ENCODE measurements around the gene EGFL7. TPM values are rescaled to one million over a fixed set of nuclear protein-coding genes. Genes with fewer than 3 reads are reported as not detected.
A peak's percentile ranks its signal among the peaks of the same experiment; 100 is the strongest.

The EGFL7 gene
- total and polyA plus RNA-seq, 7 donors: 34.7 to 73.4 (median 48.6) TPM

- intact Hi-C loops (cut with DNase I): loop anchor here in 1 of 2 donors (5.0 kb wide), 1 partner anchor 77 kb away; no protein-coding TSS in a partner anchor
- WGBS, 3 donors: 67 to 75% (median 74%) methylated on average over 24 to 27 of the region's 27 CpGs
- no peaks in the 10 kb centered on the region for H3K9me3 ChIP-seq
- no peaks in the 10 kb centered on the region for H3K4me1 ChIP-seq
- TF ChIP-seq CTCF (IDR thresholded peaks at IDR 0.05): no peak
- H3K4me3 ChIP-seq: no peak overlapping the region
- H3K36me3 ChIP-seq (ENCODE audit: insufficient read depth in 1 of 2, low read depth in 1 of 2): no peaks in the 10 kb centered on the region
- DNase-seq (no peak), ATAC-seq (no peak)
- no peaks in the 10 kb centered on the region for H3K27me3 ChIP-seq (ENCODE audit: insufficient read depth in 3 of 3, low read length in 2 of 3)
- no peak overlapping the region for H3K27ac ChIP-seq
Observed at GRCh38 chr9:136618580-136619547, 43.9 kb upstream of the EGFL7 start.

DNA sequence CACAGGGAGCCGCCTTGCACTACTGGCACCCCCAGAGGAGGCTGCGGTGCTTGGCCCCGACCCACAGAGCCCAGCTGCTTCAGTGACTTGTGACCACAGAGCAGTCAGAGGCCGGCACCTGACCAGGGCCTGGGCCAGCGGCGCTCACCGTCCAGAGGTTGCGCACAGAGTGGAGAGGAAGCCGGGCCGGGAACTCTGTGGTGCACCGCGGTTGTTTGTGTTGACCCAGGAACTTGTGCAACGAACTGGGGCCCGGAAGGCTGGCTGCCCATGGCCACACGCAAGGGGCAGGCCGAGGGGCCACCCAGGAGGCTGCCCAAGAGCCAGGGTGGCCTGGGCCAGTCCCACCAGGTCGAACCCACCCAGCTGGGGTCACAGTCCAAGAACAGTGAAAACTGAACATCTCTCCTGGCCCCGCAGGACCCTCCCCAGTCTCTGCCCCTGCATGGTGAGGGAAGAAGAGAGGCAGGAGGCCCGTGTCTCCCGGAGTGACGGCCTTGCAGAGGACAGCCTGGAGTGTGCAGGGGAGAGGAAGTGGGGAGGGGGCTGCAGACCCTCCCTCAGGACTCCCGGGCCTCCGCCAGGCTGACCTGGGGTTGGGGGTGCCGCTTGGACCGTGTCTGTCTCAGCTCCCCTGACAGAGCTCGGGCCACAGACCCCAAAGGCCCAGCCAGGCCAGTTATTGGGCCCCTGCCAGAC, 42.8 kb upstream of the EGFL7 start:
- intact Hi-C loops (cut with DNase I): loop anchor here in 1 of 2 donors (5.0 kb wide), 1 partner anchor 78 kb away; no protein-coding TSS in a partner anchor

GRCh38 chr9:136620441-136621018, 42.2 kb upstream of the EGFL7 start:
- 94 to 97% (median 94%) methylated on average over 21 to 29 of the region's 29 CpGs for WGBS, 3 donors
- DNase-seq: no peak
- H3K9me3 ChIP-seq: no peaks in the 10 kb centered on the region
- H3K4me3 ChIP-seq: no peak overlapping the region
- no peaks in the 10 kb centered on the region for H3K36me3 ChIP-seq (ENCODE audit: insufficient read depth in 1 of 2, low read depth in 1 of 2)
- no peak overlapping the region for H3K27ac ChIP-seq
- no peak for TF ChIP-seq CTCF (IDR thresholded peaks at IDR 0.05)
- H3K27me3 ChIP-seq (ENCODE audit: insufficient read depth in 3 of 3, low read length in 2 of 3): no peaks in the 10 kb centered on the region
- intact Hi-C loops (cut with DNase I): no loop called here
- peaks cover 14% of the 10 kb centered on the region for H3K4me1 ChIP-seq
- ATAC-seq: no peak

More for the DNA sequence above, 42.8 kb upstream of the EGFL7 start:
- DNase-seq: peak; percentile 53 to 78
- no peak for TF ChIP-seq CTCF (IDR thresholded peaks at IDR 0.05)
- WGBS, 3 donors: 67 to 81% (median 68%) methylated on average over 26 of the region's 26 CpGs
- no peak overlapping the region for H3K4me3 ChIP-seq
- no peaks in the 10 kb centered on the region for H3K36me3 ChIP-seq (ENCODE audit: insufficient read depth in 1 of 2, low read depth in 1 of 2)
- H3K27ac ChIP-seq: no peak overlapping the region
- H3K27me3 ChIP-seq (ENCODE audit: insufficient read depth in 3 of 3, low read length in 2 of 3): no peaks in the 10 kb centered on the region
- peaks cover 8% of the 10 kb centered on the region for H3K4me1 ChIP-seq
- peak in 3 of 4 donors; percentile 13 to 41 (median 20) for ATAC-seq
- no peaks in the 10 kb centered on the region for H3K9me3 ChIP-seq

- Histone ChIP-seq H3K4me1 (peaks cover 20% of the 10 kb centered on the region), H3K27me3 (ENCODE audit: insufficient read depth in 3 of 3, low read length in 2 of 3) (no peaks in the 10 kb centered on the region), H3K9me3 (no peaks in the 10 kb centered on the region), H3K36me3 (ENCODE audit: insufficient read depth in 1 of 2, low read depth in 1 of 2) (no peaks in the 10 kb centered on the region), H3K4me3 (no peak overlapping the region), H3K27ac (no peak overlapping the region)
- intact Hi-C loops (cut with DNase I): no loop called here
- DNase-seq (no peak), ATAC-seq (no peak)
- WGBS, 3 donors: 75 to 84% (median 80%) methylated on average over 30 to 34 of the region's 34 CpGs
- TF ChIP-seq CTCF (IDR thresholded peaks at IDR 0.05): no peak
Observed at GRCh38 chr9:136621019-136621733, 41.5 kb upstream of the EGFL7 start.
